NCI-H774 (cell line): ENCODE results near the gene HDHD5.

Experiments
- DNase-seq: peaks from one replicate; lab custom pipeline; 2025; lab: John Stamatoyannopoulos, UW

The HDHD5 gene

GRCh38 chr22:17158568-17159503 is at the start of gene HDHD5:
TSS of gene HDHD5 (minus strand) at chr22:17159277. CDS start at chr22:17159251, 26 bp downstream.
- DNase-seq = peak; percentile 82

- no peak for DNase-seq
Measured at GRCh38 chr22:17205432-17205831, 46.4 kb upstream of the HDHD5 start.

GRCh38 chr22:17201285-17201945 is 42.3 kb upstream of the HDHD5 start:
- DNase-seq = no peak

- peak; percentile 39 for DNase-seq
Measured at GRCh38 chr22:17199003-17199731, 40.1 kb upstream of the HDHD5 start.

- peak; percentile 36 for DNase-seq
Measured at GRCh38 chr22:17198170-17199002, 39.3 kb upstream of the HDHD5 start.

- no peak for DNase-seq
Measured at GRCh38 chr22:17194213-17194612, 35.1 kb upstream of the HDHD5 start.

GRCh38 chr22:17192186-17192585 is 33.1 kb upstream of the HDHD5 start:
- DNase-seq = peak; percentile 24

GRCh38 chr22:17191163-17191784 is 32.2 kb upstream of the HDHD5 start:
- DNase-seq = no peak

- no peak for DNase-seq
Measured at GRCh38 chr22:17190702-17191101, 31.6 kb upstream of the HDHD5 start.

- DNase-seq = no peak
Measured at GRCh38 chr22:17176715-17177114, 17.6 kb upstream of the HDHD5 start.

- DNase-seq = no peak
Measured at GRCh38 chr22:17172029-17172833, 13.2 kb upstream of the HDHD5 start.

GRCh38 chr22:17171153-17172028 is 12.3 kb upstream of the HDHD5 start:
- DNase-seq = peak; percentile 90

- no peak for DNase-seq
Measured at GRCh38 chr22:17167486-17167885, 8.4 kb upstream of the HDHD5 start.

- DNase-seq = no peak
Measured at GRCh38 chr22:17164392-17165024, 5.4 kb upstream of the HDHD5 start.

GRCh38 chr22:17162731-17163130 is 3.7 kb upstream of the HDHD5 start:
- DNase-seq = no peak

GRCh38 chr22:17161991-17162390 is 2.9 kb upstream of the HDHD5 start:
- no peak for DNase-seq

- DNase-seq = peak; percentile 23
Measured at GRCh38 chr22:17159504-17159951, 451 bp upstream of the HDHD5 start.

GRCh38 chr22:17158176-17158567 is 905 bp downstream of the HDHD5 start:
- no peak for DNase-seq

- no peak for DNase-seq
Measured at GRCh38 chr22:17157714-17158113, 1.4 kb downstream of the HDHD5 start.
